HG03060 (cell line): ENCODE results near the gene KMT2B.
"Not testable (repeated sequence)": the region's sequence is repeated elsewhere in the genome, so short reads cannot be mapped to it uniquely, and the experiment has no call there.

ENCODE experiments used
- ATAC-seq: cut with Tn5 transposase; IDR thresholded peaks from one replicate; pipeline ENCODE4 v1.9.1; 2021; ENCODE audit warnings: low read depth, moderate number of reproducible peaks; ENCODE audit not compliant: unreplicated experiment

Gene KMT2B

GRCh38 chr19:35755550-35756376 is 38.0 kb downstream of the KMT2B start:
- no peak for ATAC-seq

GRCh38 chr19:35756377-35757230 is 38.8 kb downstream of the KMT2B start, which contains the start of gene HSPB6:
HSPB6 (minus strand) TSS chr19:35757029; CDS start chr19:35757008, 21 bp downstream.
- ATAC-seq = no peak

- no peak for ATAC-seq
Observed at GRCh38 chr19:35757231-35757748, 39.5 kb downstream of the KMT2B start.

GRCh38 chr19:35757749-35758608 is 40.2 kb downstream of the KMT2B start, which contains the start of gene PROSER3:
PROSER3 (plus strand) TSS chr19:35758176; CDS start chr19:35758216, 40 bp downstream.
- peak; percentile 94 for ATAC-seq

GRCh38 chr19:35759697-35760096 is 41.9 kb downstream of the KMT2B start:
- ATAC-seq = no peak

GRCh38 chr19:35760711-35761349 is 43.0 kb downstream of the KMT2B start:
- ATAC-seq = no peak

GRCh38 chr19:35764432-35765315 is 46.9 kb downstream of the KMT2B start:
- no peak for ATAC-seq

- ATAC-seq = no peak
Observed at GRCh38 chr19:35766571-35767104, 48.8 kb downstream of the KMT2B start.

GRCh38 chr19:35767288-35768081 is 49.7 kb downstream of the KMT2B start:
- ATAC-seq = no peak

GRCh38 chr19:35768082-35768421 is 50.2 kb downstream of the KMT2B start:
- ATAC-seq = no peak

GRCh38 chr19:35772362-35772761 is 54.6 kb downstream of the KMT2B start:
- not testable (repeated sequence) for ATAC-seq

- no peak for ATAC-seq
Observed at GRCh38 chr19:35773020-35773806, 55.4 kb downstream of the KMT2B start.

- ATAC-seq = no peak
Observed at GRCh38 chr19:35774274-35775045, 56.7 kb downstream of the KMT2B start.

GRCh38 chr19:35775046-35775297 is 57.2 kb downstream of the KMT2B start:
- no peak for ATAC-seq

GRCh38 chr19:35775298-35776101 is 57.7 kb downstream of the KMT2B start, which contains the start of gene ARHGAP33:
ARHGAP33 (plus strand) TSS chr19:35775564; CDS start chr19:35775659, 95 bp downstream.
- ATAC-seq = peak; percentile 88
